OCI-LY1 (cell line): Measurements from ENCODE around the gene RFPL2.

ENCODE experiments used
- H2AFZ ChIP-seq: fragments of 200-600 bp; sonication (generic), shearing (Covaris generic); 2 replicates; pipeline ENCODE4 v1.6.0; 2014; ENCODE audit warnings: antibody characterized with exemption, mild to moderate bottlenecking, low read length
- H3F3A ChIP-seq: fragments of 200-600 bp; sonication (generic), shearing (Covaris generic); 2 replicates; pipeline ENCODE4 v1.6.0; 2014; ENCODE audit warnings: mild to moderate bottlenecking, antibody characterized with exemption, low read length, moderate library complexity; ENCODE audit not compliant: insufficient read depth
- H3K27ac ChIP-seq: fragments of 200-600 bp; sonication (generic); 2 replicates; pipeline ENCODE4 v1.5.1; 2014; ENCODE audit warnings: low read length, mixed run types, mild to moderate bottlenecking, low read depth; ENCODE audit not compliant: poor library complexity, severe bottlenecking
- H3K27me3 ChIP-seq: fragments of 200-600 bp; sonication (generic); 2 replicates; pipeline ENCODE4 v1.6.0; 2014; ENCODE audit warnings: antibody characterized with exemption, mild to moderate bottlenecking, low read length, moderate library complexity; ENCODE audit not compliant: insufficient read depth
- H3K36me3 ChIP-seq: fragments of 200-600 bp; sonication (generic); 2 replicates; pipeline ENCODE4 v1.6.1; 2014; ENCODE audit warnings: mild to moderate bottlenecking, antibody characterized with exemption, low read length, moderate library complexity, mixed read lengths; ENCODE audit not compliant: insufficient read depth
- H3K4me1 ChIP-seq: fragments of 200-600 bp; sonication (generic); 2 replicates; pipeline ENCODE4 v1.5.1; 2014; ENCODE audit warnings: mild to moderate bottlenecking, low read length, moderate library complexity; ENCODE audit not compliant: insufficient read depth, severe bottlenecking
- H3K4me2 ChIP-seq: fragments of 200-600 bp; sonication (generic), shearing (Covaris generic); 2 replicates; pipeline ENCODE4 v1.6.1; 2014; ENCODE audit warnings: low read length
- H3K4me3 ChIP-seq: fragments of 200-600 bp; sonication (generic); 2 replicates; pipeline ENCODE4 v1.5.1; 2014; ENCODE audit warnings: low read length, low read depth, mild to moderate bottlenecking, mixed read lengths; ENCODE audit not compliant: poor library complexity, severe bottlenecking
- H3K79me2 ChIP-seq: fragments of 200-600 bp; shearing (Covaris generic); 2 replicates; pipeline ENCODE4 v1.6.1; 2016; ENCODE audit warnings: mixed run types, low read length, mixed read lengths; ENCODE audit not compliant: insufficient read depth
- H3K9ac ChIP-seq: fragments of 200-600 bp; sonication (generic), shearing (Covaris generic); 2 replicates; pipeline ENCODE4 v1.6.1; 2014; ENCODE audit warnings: mild to moderate bottlenecking, low read length, mixed read lengths
- H3K9me2 ChIP-seq: fragments of 200-600 bp; sonication (generic), shearing (Covaris generic); 2 replicates; pipeline ENCODE4 v1.6.1; 2014; ENCODE audit warnings: low read depth, mild to moderate bottlenecking, low read length, mixed read lengths
- H3K9me3 ChIP-seq: fragments of 200-600 bp; shearing (Covaris generic); 2 replicates; pipeline ENCODE4 v1.6.1; 2014; ENCODE audit warnings: low read length, mixed read lengths
- H4K20me1 ChIP-seq: fragments of 200-600 bp; sonication (generic), shearing (Covaris generic); 2 replicates; pipeline ENCODE4 v1.6.0; 2016; ENCODE audit warnings: mild to moderate bottlenecking, low read length; ENCODE audit not compliant: insufficient read depth
- CTCF ChIP-seq: fragments of 200-600 bp; sonication (generic), shearing (Covaris generic); IDR thresholded peaks from 2 replicates; pipeline ENCODE4 v1.5.1; 2017; ENCODE audit warnings: mild to moderate bottlenecking, antibody characterized with exemption, low read length, moderate library complexity, mixed read lengths
- EZH2 ChIP-seq: fragments of 200-600 bp; sonication (generic), shearing (Covaris generic); IDR thresholded peaks from 2 replicates; pipeline ENCODE4 v1.8.0; 2017; ENCODE audit warnings: borderline replicate concordance, mixed run types, mild to moderate bottlenecking, antibody characterized with exemption, low read length, moderate library complexity, mixed read lengths

The RFPL2 gene

GRCh38 chr22:32177221-32177765 is 27.6 kb downstream of the RFPL2 start:
- H3K4me2 ChIP-seq = no peak overlapping the region
- H3K4me3 ChIP-seq = no peak overlapping the region
- no peak overlapping the region for H3K9ac ChIP-seq
- no peak overlapping the region for H3K27ac ChIP-seq
- H3F3A ChIP-seq = no peaks in the 10 kb centered on the region
- no peak overlapping the region for H2AFZ ChIP-seq
- H3K36me3 ChIP-seq = no peaks in the 10 kb centered on the region
- H3K9me3 ChIP-seq = no peaks in the 10 kb centered on the region
- H3K4me1 ChIP-seq = no peaks in the 10 kb centered on the region
- TF ChIP-seq EZH2 = no peak
- no peak for TF ChIP-seq CTCF
- H3K79me2 ChIP-seq = no peaks in the 10 kb centered on the region
- H3K9me2 ChIP-seq = no peaks in the 10 kb centered on the region
- H4K20me1 ChIP-seq = no peaks in the 10 kb centered on the region
- 0 out of 2 replicates have a peak, but pooled peaks cover 3% of the 10 kb centered on the region for H3K27me3 ChIP-seq

- Histone ChIP-seq H3K4me3 (no peak overlapping the region), H4K20me1 (no peaks in the 10 kb centered on the region), H3K9me2 (no peaks in the 10 kb centered on the region), H3K9me3 (no peaks in the 10 kb centered on the region), H3K27me3 (0 out of 2 replicates have a peak, but pooled peaks cover 3% of the 10 kb centered on the region), H3K27ac (no peak overlapping the region), H3K4me1 (no peaks in the 10 kb centered on the region), H2AFZ (no peak overlapping the region), H3K79me2 (no peaks in the 10 kb centered on the region), H3K4me2 (no peak overlapping the region), H3K36me3 (no peaks in the 10 kb centered on the region), H3K9ac (no peak overlapping the region), H3F3A (no peaks in the 10 kb centered on the region)
- TF ChIP-seq CTCF (no peak), EZH2 (no peak)
Observed at GRCh38 chr22:32175683-32176644, 28.9 kb downstream of the RFPL2 start.

GRCh38 chr22:32175115-32175514 is 29.8 kb downstream of the RFPL2 start:
- no peak overlapping the region for H3K4me2 ChIP-seq
- H3K9ac ChIP-seq = no peak overlapping the region
- H3K4me3 ChIP-seq = no peak overlapping the region
- H3K9me3 ChIP-seq = no peaks in the 10 kb centered on the region
- H4K20me1 ChIP-seq = no peaks in the 10 kb centered on the region
- no peaks in the 10 kb centered on the region for H3K79me2 ChIP-seq
- 0 out of 2 replicates have a peak, but pooled peaks cover 3% of the 10 kb centered on the region for H3K27me3 ChIP-seq
- H3F3A ChIP-seq = no peaks in the 10 kb centered on the region
- TF ChIP-seq EZH2 (no peak), CTCF (no peak)
- H2AFZ ChIP-seq = no peak overlapping the region
- no peaks in the 10 kb centered on the region for H3K36me3 ChIP-seq
- no peaks in the 10 kb centered on the region for H3K9me2 ChIP-seq
- H3K27ac ChIP-seq = no peak overlapping the region
- no peaks in the 10 kb centered on the region for H3K4me1 ChIP-seq
